PC-9 (cell line): Measurements from ENCODE around the gene AP3B1. TPM values are rescaled to one million over a fixed set of nuclear protein-coding genes. Genes with fewer than 3 reads are reported as not detected.

Experiments used
- BruUV-seq: library from RNA; stranded (reverse); fragments of 400-500 nt; replicated peaks from 2 replicates; lab custom pipeline; 2021; lab: Mats Ljungman, UMichigan
- CTCF ChIA-PET: fragments of 300-600 bp; sonication (Branson Sonifier 250); formaldehyde crosslinking; loops from one replicate; lab custom pipeline; 2022; ENCODE audit warnings: antibody characterized with exemption; lab: Charles Lee
- POLR2A ChIA-PET: fragments of 300-600 bp; sonication (Branson Sonifier 250); formaldehyde crosslinking; loops from one replicate; lab custom pipeline; 2022; ENCODE audit warnings: antibody characterized with exemption; ENCODE audit not compliant: unreplicated experiment; lab: Charles Lee
- DNase-seq, 2 experiments: peaks; one replicate each; pipeline versions ENCODE4 v3.0.0 to v3.0.0-alpha.2; 2015 to 2022; ENCODE audit warnings: mixed read lengths in 1 of 2
- H2AFZ ChIP-seq: fragments of 200-600 bp; sonication (generic); 2 replicates; pipeline ENCODE4 v1.8.1; 2017; ENCODE audit warnings: antibody characterized with exemption
- H3F3A ChIP-seq: fragments of 200-600 bp; sonication (generic); 2 replicates; pipeline ENCODE4 v1.8.1; 2017; ENCODE audit warnings: antibody characterized with exemption, mild to moderate bottlenecking, low read depth; ENCODE audit not compliant: insufficient read depth
- H3K27ac ChIP-seq: fragments of 200-600 bp; sonication (generic); 2 replicates; pipeline ENCODE4 v1.6.1; 2016; ENCODE audit warnings: mixed run types
- H3K27me3 ChIP-seq: fragments of 200-600 bp; sonication (generic); 2 replicates; pipeline ENCODE4 v1.6.1; 2016; ENCODE audit warnings: low read depth, mixed run types; ENCODE audit not compliant: insufficient read depth
- H3K36me3 ChIP-seq: fragments of 200-600 bp; sonication (generic); 2 replicates; pipeline ENCODE4 v1.6.1; 2016; ENCODE audit warnings: low read depth, mixed run types
- H3K4me1 ChIP-seq: fragments of 200-600 bp; sonication (generic); replicated peaks from 2 replicates; pipeline ENCODE4 v1.6.1; 2016; ENCODE audit warnings: mixed run types; ENCODE audit not compliant: insufficient read depth
- H3K4me2 ChIP-seq: fragments of 200-600 bp; sonication (generic); 2 replicates; pipeline ENCODE4 v1.6.1; 2017; ENCODE audit warnings: mixed run types
- H3K4me3 ChIP-seq: fragments of 200-600 bp; sonication (generic); 2 replicates; pipeline ENCODE4 v1.6.1; 2016; ENCODE audit warnings: mixed run types
- H3K79me2 ChIP-seq: fragments of 200-600 bp; sonication (generic); 2 replicates; pipeline ENCODE4 v1.6.1; 2017; ENCODE audit warnings: low read depth, mixed run types
- H3K9me2 ChIP-seq: fragments of 200-600 bp; sonication (generic); 2 replicates; pipeline ENCODE4 v1.8.1; 2017; ENCODE audit warnings: mild to moderate bottlenecking; ENCODE audit not compliant: insufficient read depth
- H3K9me3 ChIP-seq: fragments of 200-600 bp; sonication (generic); 2 replicates; pipeline ENCODE4 v1.8.1; 2016; ENCODE audit warnings: low read depth; ENCODE audit not compliant: insufficient read depth
- H4K20me1 ChIP-seq: fragments of 200-600 bp; sonication (generic); 2 replicates; pipeline ENCODE4 v1.8.1; 2017; ENCODE audit not compliant: insufficient read depth
- EZH2 ChIP-seq: fragments of 200-600 bp; sonication (generic); IDR thresholded peaks from 2 replicates; pipeline ENCODE4 v1.8.0; 2017; ENCODE audit warnings: antibody characterized with exemption, low read depth
- intact Hi-C: fragments of 100-400 bp; cut with micrococcal nuclease; formaldehyde crosslinking; loops from one replicate; pipeline ENCODE4 v1.10.0; 2022; ENCODE audit not compliant: unreplicated experiment
- total RNA-seq: library from RNA; stranded (reverse); gene quantifications from 2 replicates; pipeline ENCODE4 v1.2.3, GENCODE V29; 2021
- TF ChIP-seq, protein P1 (sequence below): fragments of 200-600 bp; sonication (generic); conservative IDR thresholded peaks from 2 replicates; pipeline ENCODE4 v1.6.1; 2017; ENCODE audit warnings: mixed run types, antibody characterized with exemption, mild to moderate bottlenecking, moderate library complexity

AP3B1 gene
- total RNA-seq, 1 experiment from 2014 or later = 44.0 TPM

DNA sequence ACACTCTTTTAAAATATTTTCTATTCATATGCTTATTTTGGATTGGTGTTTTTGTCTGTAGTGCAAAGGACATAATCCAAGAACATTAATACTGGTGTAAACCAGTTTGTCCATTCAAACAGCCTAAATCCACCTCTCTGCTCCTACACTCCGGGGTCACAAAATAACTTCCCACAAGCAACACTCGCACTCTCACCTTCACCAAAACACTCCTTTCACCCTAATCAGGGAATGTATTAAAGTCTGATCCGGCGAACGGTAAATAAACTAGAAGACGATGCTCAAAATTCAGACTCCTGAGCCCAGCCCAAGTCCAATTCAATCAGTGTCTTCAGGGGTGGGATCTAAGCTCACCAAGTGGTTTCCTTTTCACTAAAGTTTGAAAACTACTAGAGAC lies 649 bp downstream of the AP3B1 start:
- Histone ChIP-seq H3K4me2 (peak overlapping the region; percentile 85), H3K4me3 (peak overlapping the region; percentile 94), H4K20me1 (no peaks in the 10 kb centered on the region), H3K36me3 (no peaks in the 10 kb centered on the region), H3K9me2 (no peaks in the 10 kb centered on the region), H2AFZ (peak overlapping the region; percentile 94), H3K9me3 (no peaks in the 10 kb centered on the region), H3K27ac (peak overlapping the region; percentile 52; the same call in 1 of the 2 replicates), H3F3A (peaks cover 8% of the 10 kb centered on the region), H3K27me3 (no peaks in the 10 kb centered on the region), H3K79me2 (peaks cover 52% of the 10 kb centered on the region), H3K4me1 (peaks cover 9% of the 10 kb centered on the region; the same call in 1 of the 2 replicates)
- no TSS peak for BruUV-seq
- POLR2A ChIA-PET = no interaction called here
- no peak for TF ChIP-seq EZH2
- TF ChIP-seq, protein P1, sequence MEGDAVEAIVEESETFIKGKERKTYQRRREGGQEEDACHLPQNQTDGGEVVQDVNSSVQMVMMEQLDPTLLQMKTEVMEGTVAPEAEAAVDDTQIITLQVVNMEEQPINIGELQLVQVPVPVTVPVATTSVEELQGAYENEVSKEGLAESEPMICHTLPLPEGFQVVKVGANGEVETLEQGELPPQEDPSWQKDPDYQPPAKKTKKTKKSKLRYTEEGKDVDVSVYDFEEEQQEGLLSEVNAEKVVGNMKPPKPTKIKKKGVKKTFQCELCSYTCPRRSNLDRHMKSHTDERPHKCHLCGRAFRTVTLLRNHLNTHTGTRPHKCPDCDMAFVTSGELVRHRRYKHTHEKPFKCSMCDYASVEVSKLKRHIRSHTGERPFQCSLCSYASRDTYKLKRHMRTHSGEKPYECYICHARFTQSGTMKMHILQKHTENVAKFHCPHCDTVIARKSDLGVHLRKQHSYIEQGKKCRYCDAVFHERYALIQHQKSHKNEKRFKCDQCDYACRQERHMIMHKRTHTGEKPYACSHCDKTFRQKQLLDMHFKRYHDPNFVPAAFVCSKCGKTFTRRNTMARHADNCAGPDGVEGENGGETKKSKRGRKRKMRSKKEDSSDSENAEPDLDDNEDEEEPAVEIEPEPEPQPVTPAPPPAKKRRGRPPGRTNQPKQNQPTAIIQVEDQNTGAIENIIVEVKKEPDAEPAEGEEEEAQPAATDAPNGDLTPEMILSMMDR = no peak
- intact Hi-C loops = loop anchor here (1.0 kb wide), 1 partner anchor 66 kb away; the partner anchor contains the start of gene SCAMP1
- CTCF ChIA-PET = interaction anchor here (0.7 kb wide), 1 partner anchor 774 kb away, joined by 3 read pairs; no protein-coding TSS in a partner anchor
- no peak for DNase-seq

DNA sequence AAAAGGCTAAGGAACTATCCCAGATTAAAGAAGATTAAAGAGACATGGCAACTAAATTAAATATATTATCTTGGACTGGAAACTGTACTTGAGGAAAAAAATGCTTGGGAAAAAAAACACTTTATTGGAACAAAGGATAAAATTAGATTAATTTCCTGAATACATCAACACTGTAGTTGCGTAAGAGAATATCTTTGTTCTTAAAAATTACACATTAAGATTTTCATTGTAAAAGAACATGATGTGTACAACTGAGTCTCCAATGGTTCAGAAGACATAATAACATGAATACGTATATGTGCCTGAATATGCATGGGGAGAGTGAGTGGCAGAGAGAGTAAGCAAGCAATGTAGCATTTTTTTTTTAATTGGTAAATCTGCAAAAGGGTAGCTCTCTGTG lies 2.8 kb downstream of the AP3B1 start:
- H3K27ac ChIP-seq = no peak overlapping the region
- no peak for DNase-seq
- no peaks in the 10 kb centered on the region for H3K9me2 ChIP-seq
- BruUV-seq = no TSS peak
- H4K20me1 ChIP-seq = peaks cover 15% of the 10 kb centered on the region
- no peaks in the 10 kb centered on the region for H3K9me3 ChIP-seq
- ChIA-PET POLR2A (no interaction called here), CTCF (no interaction called here)
- H3K4me1 ChIP-seq = peaks cover 9% of the 10 kb centered on the region; the same call in 1 of the 2 replicates
- no peaks in the 10 kb centered on the region for H3K27me3 ChIP-seq
- peaks cover 8% of the 10 kb centered on the region for H3F3A ChIP-seq
- intact Hi-C loops = no loop called here
- no peak overlapping the region for H3K4me2 ChIP-seq
- TF ChIP-seq, protein P1 = no peak
- TF ChIP-seq EZH2 = no peak
- peaks cover 71% of the 10 kb centered on the region for H3K79me2 ChIP-seq
- no peak overlapping the region for H3K4me3 ChIP-seq
- no peak overlapping the region for H2AFZ ChIP-seq
- peaks cover 5% of the 10 kb centered on the region for H3K36me3 ChIP-seq

DNA sequence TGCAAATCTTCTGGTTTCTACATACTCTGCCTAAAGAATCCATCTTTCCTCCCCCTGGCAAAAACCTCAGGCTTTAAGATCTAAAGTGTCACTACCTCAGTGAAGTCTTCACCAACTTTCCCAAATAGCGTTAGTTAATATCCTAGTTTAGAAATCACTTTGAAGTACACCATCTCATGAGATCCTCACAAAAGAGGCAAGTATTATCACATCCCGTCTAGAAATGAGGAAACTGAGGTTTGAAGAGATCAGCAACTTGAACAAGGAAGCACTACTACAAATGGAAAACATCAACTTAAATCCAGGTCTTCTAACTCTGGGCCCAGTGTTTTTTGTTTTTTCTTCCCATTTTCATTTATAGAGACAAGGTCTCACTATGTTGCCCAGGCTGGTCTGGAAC lies 4.6 kb downstream of the AP3B1 start:
- H3K79me2 ChIP-seq = peaks cover 85% of the 10 kb centered on the region
- POLR2A ChIA-PET = no interaction called here
- CTCF ChIA-PET = interaction anchor here (0.6 kb wide), 1 partner anchor 16 kb away, joined by 4 read pairs; no protein-coding TSS in a partner anchor

More for the DNA sequence above, 4.6 kb downstream of the AP3B1 start:
- Histone ChIP-seq H3K36me3 (peaks cover 5% of the 10 kb centered on the region), H3F3A (peaks cover 2% of the 10 kb centered on the region), H3K9me2 (no peaks in the 10 kb centered on the region), H3K27ac (no peak overlapping the region), H3K27me3 (no peaks in the 10 kb centered on the region), H3K4me1 (peaks cover 5% of the 10 kb centered on the region; the same call in 1 of the 2 replicates), H4K20me1 (peaks cover 15% of the 10 kb centered on the region), H3K4me2 (no peak overlapping the region), H3K9me3 (no peaks in the 10 kb centered on the region), H3K4me3 (no peak overlapping the region), H2AFZ (no peak overlapping the region)
- DNase-seq = no peak
- TF ChIP-seq, protein P1 = no peak
- TF ChIP-seq EZH2 = no peak
- intact Hi-C loops = no loop called here
- no TSS peak for BruUV-seq
